GM21390 (cell line): ENCODE data around the gene RAB3C.
A peak's percentile ranks its signal among the peaks of the same experiment; 100 is the strongest.

Experiments
- ATAC-seq: cut with Tn5 transposase; IDR thresholded peaks from one replicate; pipeline ENCODE4 v1.9.1; 2021; ENCODE audit not compliant: unreplicated experiment

RAB3C gene

DNA sequence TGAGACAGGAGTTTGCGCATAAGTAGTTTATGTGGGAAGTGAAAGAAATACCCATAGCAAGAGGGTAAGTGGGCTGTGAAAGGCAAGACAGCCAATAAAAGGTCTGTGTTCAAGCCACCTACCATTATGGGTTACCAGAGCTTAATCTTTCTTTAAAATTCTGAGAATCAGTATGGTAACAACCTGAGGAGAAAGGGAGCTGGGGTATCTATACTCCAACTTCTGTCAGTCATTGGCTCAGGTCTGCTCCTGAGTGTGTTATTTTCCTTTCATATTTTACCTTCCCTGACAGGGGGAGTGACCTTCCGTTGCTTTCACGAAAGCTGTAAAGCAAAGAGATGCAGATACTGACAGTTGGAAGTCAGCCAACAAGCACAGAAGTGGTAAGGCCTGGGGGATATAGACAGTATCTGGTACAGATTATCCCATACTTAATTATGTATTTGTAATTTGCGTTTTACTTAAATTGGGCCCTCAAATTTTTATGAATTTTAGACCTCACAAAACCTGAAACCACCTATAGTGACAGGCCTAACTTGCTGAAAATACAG lies 233.4 kb downstream of the RAB3C start:
- no peak for ATAC-seq

DNA sequence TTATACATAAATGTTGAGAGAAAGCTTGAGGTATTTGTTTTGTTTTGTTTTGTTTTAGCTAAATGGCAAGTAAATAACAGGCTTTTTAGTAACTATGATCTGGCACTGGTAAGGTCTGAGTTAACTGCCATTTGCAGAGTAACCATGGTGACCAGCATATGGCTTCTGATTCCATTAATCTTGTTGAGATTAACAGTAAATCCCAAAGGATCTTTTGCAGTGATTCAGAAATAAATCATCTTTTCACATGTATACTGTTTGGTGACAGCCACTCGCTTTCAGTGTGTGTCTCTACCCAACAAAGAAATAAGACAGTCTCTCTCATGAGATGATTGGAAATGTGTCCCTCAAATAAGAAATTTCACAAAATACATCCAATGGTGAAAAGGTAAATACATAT lies 235.6 kb downstream of the RAB3C start:
- no peak for ATAC-seq

DNA sequence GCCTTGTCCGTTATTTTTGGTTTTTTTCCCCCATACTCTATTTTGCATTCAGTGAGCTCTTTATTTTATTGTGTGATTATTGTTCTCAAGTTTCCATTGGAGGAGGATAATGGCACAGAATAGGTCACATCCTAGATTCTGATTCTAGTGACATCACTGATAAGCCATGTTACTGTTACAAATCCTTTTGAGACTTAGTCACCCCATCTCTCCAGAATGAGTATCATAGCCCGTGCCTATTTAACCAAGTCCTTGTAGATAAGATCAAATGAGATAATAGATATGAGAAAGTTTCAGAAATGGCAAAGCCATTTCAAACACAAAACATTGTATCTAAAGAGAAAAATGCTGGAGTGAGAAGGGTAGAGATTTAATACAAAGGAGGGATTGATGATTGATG lies 242.6 kb downstream of the RAB3C start:
- ATAC-seq = no peak

DNA sequence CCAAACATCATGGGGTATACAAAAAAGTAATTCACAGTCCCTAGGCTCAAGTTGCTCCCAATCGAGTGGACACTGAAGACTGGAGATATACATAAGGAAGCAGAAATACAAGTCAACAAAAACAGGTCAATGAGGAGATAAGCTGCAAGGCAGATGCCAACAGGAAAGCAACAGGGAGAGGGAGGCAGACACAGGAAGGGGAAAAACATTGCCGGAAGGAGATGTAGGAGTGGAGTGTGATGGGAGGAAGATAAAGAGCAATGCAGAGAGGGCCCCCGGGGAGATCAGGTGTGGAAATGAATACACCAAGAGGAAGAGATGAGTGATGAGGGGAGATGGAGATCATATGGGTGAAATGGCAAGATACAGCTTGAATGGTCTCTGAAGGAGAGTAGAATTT lies 243.0 kb downstream of the RAB3C start:
- no peak for ATAC-seq

GRCh38 chr5:58827463-58827862 lies 244.6 kb downstream of the RAB3C start:
- no peak for ATAC-seq

GRCh38 chr5:58828258-58828657 lies 245.4 kb downstream of the RAB3C start:
- ATAC-seq = no peak

- ATAC-seq = no peak
Measured at GRCh38 chr5:58834242-58835225, 251.7 kb downstream of the RAB3C start.

DNA sequence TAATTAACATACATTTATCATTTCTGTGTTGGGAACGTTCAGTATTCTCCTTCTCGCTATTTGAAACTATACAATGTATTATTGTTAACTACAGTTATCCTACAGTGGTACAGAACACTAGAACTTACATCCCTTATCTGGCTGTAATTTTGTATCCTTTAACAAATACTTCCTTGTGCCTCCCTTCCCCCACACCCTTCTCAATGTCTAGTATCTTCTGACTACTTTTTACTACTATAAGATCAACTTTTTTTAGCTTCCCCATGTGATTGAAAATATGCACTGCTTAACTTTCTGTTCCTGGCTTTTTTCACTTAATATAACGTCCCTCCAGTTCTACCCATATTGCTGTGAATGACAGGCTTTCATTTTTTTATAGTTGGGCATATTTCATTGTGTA lies 253.5 kb downstream of the RAB3C start:
- ATAC-seq = no peak

GRCh38 chr5:58838729-58839128 lies 255.9 kb downstream of the RAB3C start:
- no peak for ATAC-seq

DNA sequence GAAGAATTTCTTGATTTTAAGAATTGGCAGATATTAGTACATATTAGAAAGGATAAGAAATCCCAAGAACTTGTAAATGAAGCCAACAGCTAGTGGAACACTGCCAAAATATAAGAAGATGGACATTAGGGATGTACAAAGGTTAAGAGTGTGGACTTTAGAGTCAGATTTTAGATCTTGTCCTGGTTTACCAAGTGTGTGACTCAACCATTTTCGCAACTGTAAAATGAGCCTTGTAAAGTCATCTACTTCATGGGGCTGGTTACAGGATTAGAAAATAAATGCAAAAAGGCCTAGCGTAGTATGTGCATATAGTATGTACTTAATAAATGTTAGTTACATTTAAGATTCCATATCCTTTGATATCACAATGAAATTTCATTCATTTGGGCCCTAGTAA lies 260.0 kb downstream of the RAB3C start:
- no peak for ATAC-seq

- no peak for ATAC-seq
Measured at GRCh38 chr5:58844395-58844794, 261.5 kb downstream of the RAB3C start.

DNA sequence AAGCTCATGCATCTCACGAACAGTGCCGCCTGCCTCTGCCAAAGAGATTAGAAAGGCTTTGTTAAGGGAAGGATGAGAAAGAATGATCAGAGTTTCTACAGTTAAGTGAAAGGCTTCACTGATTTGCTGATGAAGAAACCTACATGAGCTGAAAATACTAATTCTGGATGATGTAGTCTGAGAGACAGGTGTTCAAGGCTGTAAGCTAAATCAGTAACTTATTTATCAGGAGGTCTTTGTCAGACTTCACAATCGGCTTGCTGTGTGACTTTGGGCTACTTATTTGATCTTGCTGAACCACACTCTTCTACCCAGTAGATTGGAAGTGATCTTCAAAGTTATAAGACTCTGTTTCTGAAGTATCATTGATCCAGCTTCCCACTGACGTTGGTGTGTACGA lies 264.2 kb downstream of the RAB3C start:
- no peak for ATAC-seq

DNA sequence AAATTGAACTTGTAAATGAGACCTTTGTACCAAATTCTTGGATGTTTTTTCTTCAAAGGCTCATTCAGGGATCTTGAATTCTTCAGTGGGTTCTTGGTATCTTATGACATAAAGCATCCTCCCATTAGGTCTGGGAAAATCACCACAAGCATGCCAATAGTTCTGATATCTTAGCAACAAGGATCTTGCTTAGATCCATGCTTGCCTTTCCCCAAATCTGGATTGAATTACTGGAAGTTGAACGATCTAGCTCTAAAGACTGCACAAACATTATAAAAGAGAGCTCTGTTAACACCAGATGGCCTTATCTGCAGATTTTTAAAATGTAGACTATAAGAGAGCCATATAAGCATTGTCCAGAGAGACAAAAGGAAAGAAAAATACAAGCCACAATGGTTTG lies 266.3 kb downstream of the RAB3C start:
- no peak for ATAC-seq

DNA sequence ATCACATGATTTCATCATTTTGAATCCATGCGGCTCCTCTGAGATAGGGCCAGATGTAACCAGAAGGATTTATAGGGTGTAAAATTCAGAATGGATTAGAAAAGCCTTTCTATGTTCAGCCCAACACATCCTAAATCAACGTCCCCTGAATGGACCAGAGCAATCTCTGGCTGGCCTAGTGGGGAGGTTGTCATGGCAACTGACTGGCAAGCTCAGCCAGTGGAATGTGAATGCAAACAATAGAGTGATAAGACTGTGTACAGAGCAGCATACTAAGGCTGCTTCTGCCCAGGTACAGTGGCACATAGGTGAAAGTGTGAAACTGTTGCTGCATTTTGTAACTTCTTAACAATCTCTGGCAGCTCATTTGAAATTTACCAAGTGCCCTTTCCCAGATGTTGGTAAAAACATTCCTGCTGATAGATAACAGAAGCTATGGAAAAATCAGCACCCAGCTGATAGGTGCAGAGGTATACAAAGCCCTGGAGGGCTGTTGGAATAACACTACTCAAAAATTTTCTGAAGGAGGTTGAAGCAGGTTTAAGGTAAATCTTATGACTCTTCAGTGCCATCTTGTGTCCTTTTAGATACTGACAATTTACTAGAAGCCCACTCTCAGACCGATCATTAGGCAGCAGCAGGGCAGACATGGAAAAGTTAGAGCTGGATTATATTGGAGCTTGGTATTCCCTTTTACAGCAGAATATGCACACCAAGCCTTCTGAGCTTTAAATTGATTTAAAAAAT lies 267.2 kb downstream of the RAB3C start:
- ATAC-seq = peak; percentile 64

GRCh38 chr5:58851153-58851552 lies 268.3 kb downstream of the RAB3C start:
- no peak for ATAC-seq

DNA sequence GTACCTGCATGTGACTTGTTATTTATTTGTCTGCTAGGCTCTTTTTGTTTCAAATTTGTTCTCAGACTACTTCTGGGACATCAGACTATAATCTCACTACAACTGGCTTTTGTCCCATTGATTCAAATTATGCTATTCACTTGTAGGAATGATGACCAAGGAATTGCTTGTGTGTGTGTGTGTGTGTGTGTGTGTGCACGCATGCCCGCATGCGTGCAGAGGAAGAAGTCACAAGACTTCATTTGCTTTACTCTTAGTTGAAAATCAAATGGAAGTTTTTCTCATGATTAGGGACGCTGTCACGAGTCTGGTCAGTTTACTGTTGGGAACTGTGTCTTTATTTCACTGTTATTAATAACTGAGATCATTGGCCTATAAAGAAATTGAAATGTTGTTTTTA lies 268.7 kb downstream of the RAB3C start:
- no peak for ATAC-seq

GRCh38 chr5:58852566-58852965 lies 269.7 kb downstream of the RAB3C start:
- no peak for ATAC-seq

DNA sequence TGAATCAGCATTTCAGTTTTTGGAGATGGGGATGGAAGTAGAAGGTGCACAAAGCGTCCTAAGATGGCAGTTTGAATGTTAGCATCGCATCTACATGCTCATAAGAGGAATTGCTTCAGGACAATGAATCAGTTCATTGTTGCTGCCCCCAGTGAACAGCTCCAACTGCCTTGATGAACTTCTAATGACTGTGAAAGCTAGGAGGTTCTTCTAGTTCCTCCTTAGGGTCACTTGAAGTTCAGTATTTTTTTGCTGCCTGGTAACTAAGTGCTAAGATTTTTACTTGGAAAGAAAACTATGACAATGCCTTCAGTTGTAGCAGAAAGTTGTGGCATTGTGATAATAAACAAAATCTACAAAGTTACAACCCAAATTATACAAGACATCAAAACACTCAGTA lies 271.6 kb downstream of the RAB3C start:
- ATAC-seq = no peak

DNA sequence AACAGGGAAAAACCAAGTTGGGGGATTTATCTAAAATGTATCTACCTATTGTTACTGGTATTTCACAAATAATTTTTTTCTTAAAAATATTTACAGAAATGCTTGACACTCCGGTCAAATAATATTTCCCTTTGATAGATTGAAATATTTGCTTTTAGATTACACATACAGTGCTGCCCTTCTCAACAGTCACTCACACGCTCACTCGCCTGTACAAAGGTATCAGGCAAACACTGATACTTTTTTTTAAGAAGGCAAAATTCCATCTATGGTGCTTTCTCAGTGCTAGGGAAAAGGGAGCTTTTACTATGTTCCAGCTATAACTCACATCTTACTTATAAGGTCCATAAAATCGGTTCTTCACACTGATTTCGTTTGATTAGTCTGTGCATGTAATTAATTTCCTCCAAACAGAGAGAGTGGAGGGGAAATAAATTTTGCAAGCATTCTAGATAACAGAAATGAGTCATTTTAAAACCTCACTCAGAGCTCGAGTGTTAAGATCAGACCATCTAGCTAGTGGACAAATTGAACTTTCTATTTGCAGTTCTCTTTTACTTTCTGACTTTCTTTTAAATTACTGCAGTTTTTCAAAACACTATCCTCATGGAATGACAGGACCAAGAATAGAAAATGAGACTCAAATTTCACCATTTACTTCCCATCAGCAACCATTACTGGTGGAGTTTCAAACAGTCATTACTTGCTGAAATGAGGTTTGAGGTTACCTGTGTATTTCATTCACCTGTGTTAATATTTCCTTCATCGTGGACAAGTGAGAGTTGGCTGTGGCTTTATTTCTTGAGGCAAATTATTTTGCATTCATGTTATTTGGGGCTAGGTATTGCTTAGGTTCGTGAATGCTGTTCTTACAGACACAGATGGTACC lies 273.2 kb downstream of the RAB3C start:
- ATAC-seq = peak; percentile 69

DNA sequence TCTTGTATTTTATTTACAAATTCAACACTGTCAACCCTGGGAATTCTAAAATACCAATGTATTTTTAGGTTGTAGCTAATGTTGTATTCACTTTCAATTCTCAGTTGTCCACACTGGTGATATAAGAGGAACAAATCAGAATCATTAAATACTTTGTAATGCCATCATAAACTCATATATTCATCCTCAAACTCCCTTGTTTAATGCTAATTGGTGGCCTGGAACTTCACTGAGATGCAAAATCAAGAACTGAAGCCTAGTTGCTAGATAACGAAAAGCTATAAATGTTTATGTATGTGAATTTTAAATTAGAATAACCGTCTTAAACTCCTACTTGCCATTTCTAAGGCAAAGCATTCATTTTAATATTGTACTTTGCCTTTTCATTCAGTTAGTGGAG lies 274.7 kb downstream of the RAB3C start:
- ATAC-seq = no peak

DNA sequence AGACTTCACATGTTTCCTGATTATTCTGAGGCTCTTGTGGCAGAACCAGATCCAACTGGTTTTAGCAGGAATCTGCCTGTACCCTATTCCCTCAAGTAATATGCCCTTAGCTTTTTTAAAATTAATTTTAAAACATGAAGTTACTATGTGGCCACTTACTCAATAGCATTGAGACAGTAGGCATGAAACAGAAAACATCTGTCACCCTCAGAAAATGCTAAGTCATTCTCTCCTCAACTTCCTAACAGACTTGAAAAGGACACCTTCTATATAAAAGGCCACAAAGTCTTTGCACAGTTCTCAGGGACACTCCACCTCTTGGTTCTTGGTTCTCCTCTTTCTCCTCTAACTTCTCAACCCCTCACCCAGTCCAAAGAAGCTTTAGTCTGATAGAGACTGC lies 277.8 kb downstream of the RAB3C start:
- no peak for ATAC-seq
